HL-60/S4 treated with phorbol 12-myristate 13-acetate at 8.2 ng/mL for 4 days and 3 days (cell line): ENCODE data around the gene FRMD4A.
"Not testable (repeated sequence)": the region's sequence is repeated elsewhere in the genome, so short reads cannot be mapped to it uniquely, and the experiment has no call there.

Experiments used
- in situ Hi-C: fragments of 300-500 bp; cut with MboI; formaldehyde crosslinking; loops from 2 replicates; pipeline ENCODE4 v1.15.0; 2022; ENCODE audit warnings: low sequenced_read_pairs

The FRMD4A gene

GRCh38 chr10:13865758-13866491 lies 464.8 kb downstream of the FRMD4A start:
- in situ Hi-C loops = no loop called here

- in situ Hi-C loops = not testable (repeated sequence)
Measured at GRCh38 chr10:13865220-13865619, 465.5 kb downstream of the FRMD4A start.

GRCh38 chr10:13862546-13863233 lies 468.0 kb downstream of the FRMD4A start:
- in situ Hi-C loops = no loop called here

- in situ Hi-C loops = no loop called here
Measured at GRCh38 chr10:13860886-13861285, 469.8 kb downstream of the FRMD4A start.

- in situ Hi-C loops = no loop called here
Measured at GRCh38 chr10:13859979-13860654, 470.6 kb downstream of the FRMD4A start.

- in situ Hi-C loops = no loop called here
Measured at GRCh38 chr10:13858709-13859108, 472.0 kb downstream of the FRMD4A start.

GRCh38 chr10:13857451-13857850 lies 473.3 kb downstream of the FRMD4A start:
- in situ Hi-C loops = no loop called here

- in situ Hi-C loops = no loop called here
Measured at GRCh38 chr10:13853854-13854253, 476.9 kb downstream of the FRMD4A start.

GRCh38 chr10:13852872-13853271 lies 477.9 kb downstream of the FRMD4A start:
- in situ Hi-C loops = no loop called here

GRCh38 chr10:13851906-13852305 lies 478.8 kb downstream of the FRMD4A start:
- in situ Hi-C loops = no loop called here

GRCh38 chr10:13848520-13849445 lies 481.9 kb downstream of the FRMD4A start:
- in situ Hi-C loops = no loop called here

GRCh38 chr10:13847201-13847631 lies 483.5 kb downstream of the FRMD4A start:
- in situ Hi-C loops = no loop called here

GRCh38 chr10:13845897-13846296 lies 484.8 kb downstream of the FRMD4A start:
- in situ Hi-C loops = no loop called here

- in situ Hi-C loops = no loop called here
Measured at GRCh38 chr10:13844651-13845050, 486.1 kb downstream of the FRMD4A start.

- in situ Hi-C loops = no loop called here
Measured at GRCh38 chr10:13842117-13842516, 488.6 kb downstream of the FRMD4A start.

GRCh38 chr10:13840036-13840435 lies 490.7 kb downstream of the FRMD4A start:
- in situ Hi-C loops = no loop called here

- in situ Hi-C loops = no loop called here
Measured at GRCh38 chr10:13839430-13839990, 491.2 kb downstream of the FRMD4A start.

GRCh38 chr10:13839030-13839429 lies 491.7 kb downstream of the FRMD4A start:
- in situ Hi-C loops = no loop called here

GRCh38 chr10:13837966-13838365 lies 492.8 kb downstream of the FRMD4A start:
- in situ Hi-C loops = no loop called here

GRCh38 chr10:13834581-13835286 lies 496.0 kb downstream of the FRMD4A start:
- in situ Hi-C loops = no loop called here
